GM10847 (cell line): ENCODE data around the gene PRSS16.

Experiments used
- POLR2A ChIP-seq: IDR thresholded peaks from 2 replicates; pipeline ENCODE4 v1.6.1; 2011; ENCODE audit not compliant: insufficient read length; ENCODE audit errors: extremely low read depth

The PRSS16 gene

DNA sequence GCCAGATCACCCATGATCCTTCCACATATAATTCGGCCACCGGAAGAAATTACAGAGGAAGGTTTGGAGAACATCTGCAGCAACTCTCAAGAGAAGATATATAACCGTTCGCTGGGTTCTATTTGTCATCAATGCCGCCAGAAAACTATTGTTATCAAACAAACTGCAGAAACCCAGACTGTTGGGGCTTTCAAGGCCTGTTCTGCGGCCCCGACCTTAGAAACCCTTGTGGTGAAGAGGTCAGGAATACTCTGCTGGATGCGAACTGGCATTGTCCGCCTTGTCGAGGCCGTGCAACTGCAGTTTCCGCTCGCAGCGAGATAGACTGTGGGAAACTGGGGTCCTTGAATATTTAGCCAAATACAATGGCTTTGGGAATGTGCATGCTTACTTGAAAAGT, 21.3 kb downstream of the PRSS16 start:
- no peak for TF ChIP-seq POLR2A

DNA sequence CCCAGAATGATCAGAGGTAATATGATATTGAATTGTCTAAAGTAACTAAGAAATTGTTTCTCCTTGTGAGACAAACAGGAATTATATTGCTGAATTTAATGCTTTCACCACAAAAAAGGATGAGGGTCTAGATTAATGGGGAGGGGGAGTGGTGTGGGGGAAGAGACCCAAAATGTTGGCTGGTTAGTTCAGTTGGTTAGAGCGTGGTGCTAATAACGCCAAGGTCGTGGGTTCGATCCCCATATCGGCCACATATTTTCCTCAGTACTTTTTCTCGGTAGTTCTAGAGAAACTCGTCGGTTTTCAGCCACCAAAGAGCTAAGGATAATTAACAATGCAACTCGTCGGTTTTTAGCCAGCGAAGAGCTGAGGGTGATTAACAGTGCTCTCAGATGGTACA, 26.3 kb downstream of the PRSS16 start:
- TF ChIP-seq POLR2A: no peak

DNA sequence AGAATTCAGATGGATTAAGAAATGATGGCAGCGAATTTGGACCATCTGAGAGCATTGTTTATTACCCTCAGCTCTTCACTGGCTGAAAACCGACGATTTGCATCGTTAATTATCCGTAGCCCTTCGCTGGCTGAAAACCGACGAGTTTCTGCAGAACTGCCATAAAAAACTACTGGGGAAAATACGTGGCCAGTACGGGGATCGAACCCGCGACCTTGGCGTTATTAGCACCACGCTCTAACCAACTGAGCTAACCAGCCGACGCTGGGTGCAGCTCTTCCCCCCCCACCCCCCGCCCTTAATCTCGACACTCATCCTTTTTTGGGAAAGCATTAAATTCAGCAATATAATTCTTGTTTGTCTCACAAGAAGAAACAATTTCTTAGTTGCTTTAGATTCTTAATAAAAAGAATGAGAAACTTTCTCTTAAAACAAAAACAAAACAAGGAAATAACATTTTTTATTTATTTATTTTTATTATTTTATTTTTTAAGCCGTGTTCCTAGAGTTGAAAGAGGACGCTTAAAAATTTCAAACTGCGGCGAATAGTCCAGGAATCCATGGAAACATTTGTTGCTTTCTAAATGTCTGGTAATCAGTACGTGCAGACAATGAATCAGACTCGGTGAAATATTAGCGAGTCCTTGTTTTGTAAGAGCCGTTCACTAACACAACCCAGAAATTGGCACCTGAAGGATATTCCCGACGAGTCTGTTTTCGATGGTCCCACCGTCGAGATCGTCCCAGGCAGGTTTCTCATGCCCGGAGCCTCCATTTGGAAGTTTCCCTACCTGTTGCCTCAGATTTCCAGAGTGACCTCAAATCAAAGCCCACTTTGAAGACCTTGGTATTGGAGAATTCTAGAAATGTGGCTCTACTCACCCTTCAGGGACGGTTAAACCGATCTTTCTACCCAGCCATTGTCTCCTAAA, 27.8 kb downstream of the PRSS16 start:
- no peak for TF ChIP-seq POLR2A

DNA sequence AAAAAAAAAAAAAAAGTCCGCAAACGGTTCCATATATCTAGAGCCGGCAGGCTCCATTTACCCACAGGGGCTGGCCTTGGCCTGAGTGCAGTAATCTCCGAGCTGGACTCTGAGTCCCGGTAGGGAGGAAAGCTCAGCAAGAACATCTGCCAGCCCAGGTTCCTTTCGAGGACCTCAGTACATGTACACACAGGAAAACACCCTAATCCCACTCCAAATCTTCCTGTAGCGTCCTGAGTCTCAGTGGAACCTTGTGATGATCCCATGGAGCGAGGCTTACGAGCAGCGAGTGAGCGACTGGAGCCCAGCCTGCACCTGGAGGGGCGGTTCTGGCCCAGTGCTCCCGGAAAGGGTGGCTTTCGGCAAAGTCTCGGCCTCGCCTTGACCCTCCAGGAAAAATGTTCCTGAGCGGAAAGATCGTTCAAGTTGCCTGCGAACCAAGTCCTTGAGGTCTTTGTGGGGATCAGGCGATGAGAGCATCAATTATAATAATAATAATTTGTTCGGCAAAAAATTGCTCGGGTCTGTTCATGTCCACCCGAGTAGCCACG, 32.1 kb downstream of the PRSS16 start:
- TF ChIP-seq POLR2A: no peak

DNA sequence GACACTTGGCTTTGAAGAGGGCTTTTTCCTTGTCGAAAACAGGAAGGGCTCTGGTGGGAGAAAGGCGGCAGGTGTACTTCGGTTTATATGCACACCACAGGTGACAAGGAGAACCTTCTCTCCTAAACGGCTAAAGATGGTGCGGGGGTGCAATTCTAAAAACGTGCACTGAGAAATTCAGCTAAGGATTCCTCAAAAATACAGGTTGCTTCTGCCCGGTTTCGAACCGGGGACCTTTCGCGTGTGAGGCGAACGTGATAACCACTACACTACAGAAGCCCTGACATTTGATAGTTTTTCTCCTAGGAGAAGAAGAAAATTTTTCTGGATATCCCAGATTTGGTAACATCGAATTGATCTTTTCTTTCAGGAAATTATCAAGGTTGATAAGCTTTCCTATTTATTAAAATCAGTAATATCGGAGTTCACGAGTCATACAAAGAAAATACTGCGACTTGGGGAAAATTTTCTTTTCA, 32.6 kb downstream of the PRSS16 start:
- no peak for TF ChIP-seq POLR2A

DNA sequence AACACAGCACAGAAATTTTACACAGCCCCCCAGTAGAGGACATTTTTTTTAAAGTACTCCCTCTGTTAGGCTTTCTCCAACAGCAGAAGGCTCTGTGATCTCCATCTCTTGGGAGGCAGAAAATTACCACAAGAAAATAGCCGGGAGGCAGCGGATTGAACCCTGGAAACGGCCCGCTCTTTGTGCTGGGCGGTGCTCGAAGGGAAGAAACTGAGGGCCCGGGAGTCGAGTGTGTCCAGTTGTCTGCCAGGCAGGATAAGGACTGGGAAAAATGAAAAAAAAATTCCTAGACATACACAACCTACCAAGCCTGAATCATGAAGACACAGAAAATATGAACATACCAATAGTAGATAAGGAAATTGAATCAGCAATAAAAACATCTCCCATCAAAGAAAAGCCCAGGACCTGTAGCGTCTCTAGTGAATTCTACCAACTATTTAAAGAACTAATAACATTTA, 33.1 kb downstream of the PRSS16 start:
- TF ChIP-seq POLR2A: no peak

DNA sequence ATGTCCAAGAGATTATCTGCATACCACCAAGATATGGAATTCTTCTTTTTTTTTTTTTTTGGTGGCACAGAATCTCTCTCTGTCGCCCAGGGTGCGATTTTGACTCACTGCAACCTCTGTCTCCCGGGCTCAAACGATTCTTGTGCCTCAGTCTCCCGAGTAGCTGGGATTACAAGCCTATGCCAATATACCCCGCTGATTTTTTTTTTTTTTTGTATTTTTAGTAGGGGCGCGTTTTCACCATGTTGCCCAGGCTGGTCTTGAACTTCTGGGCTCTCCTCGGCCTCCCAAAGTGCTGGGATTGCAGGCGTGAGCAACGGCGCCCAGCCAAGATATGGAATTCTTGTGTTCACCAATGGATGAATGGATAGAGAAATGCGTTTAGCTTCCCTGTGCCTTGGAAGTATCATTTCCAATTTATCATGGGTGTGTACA, 33.6 kb downstream of the PRSS16 start:
- no peak for TF ChIP-seq POLR2A

DNA sequence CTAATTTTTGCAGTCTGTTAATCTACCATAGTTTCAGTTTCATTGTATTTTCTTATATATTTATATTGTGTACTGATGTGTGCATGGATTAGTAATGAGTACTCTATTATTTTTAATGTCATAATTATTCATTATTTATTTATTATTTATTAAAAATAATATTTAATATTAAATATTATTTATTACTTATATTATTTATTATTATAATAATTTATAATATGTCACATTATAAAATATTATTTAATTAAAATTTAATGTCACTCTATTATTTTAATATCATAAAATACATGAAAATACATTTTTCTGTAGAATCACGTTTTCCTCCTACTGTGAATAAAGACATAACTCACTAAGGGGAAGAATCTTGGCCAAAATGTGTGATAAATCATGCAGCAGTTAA, 34.1 kb downstream of the PRSS16 start:
- TF ChIP-seq POLR2A: no peak

DNA sequence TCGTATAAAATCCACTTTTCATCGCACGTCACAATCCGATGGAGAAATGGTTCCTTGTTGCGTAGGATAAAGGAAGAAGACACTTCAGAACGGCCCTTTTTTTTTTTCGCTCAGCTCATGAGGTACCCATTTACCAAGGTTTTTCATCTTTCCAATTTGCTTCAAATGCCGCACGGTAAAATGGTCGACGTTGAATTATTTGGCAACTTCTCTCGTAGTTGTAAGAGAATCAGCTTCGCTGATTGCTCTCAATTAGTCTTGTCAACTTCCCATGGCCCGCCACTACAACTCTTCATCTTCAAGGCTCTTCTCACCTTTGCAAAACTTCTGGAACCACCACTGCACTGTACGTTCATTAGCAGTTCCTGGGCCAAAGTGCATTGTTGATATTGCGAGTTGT, 35.8 kb downstream of the PRSS16 start:
- TF ChIP-seq POLR2A: no peak

DNA sequence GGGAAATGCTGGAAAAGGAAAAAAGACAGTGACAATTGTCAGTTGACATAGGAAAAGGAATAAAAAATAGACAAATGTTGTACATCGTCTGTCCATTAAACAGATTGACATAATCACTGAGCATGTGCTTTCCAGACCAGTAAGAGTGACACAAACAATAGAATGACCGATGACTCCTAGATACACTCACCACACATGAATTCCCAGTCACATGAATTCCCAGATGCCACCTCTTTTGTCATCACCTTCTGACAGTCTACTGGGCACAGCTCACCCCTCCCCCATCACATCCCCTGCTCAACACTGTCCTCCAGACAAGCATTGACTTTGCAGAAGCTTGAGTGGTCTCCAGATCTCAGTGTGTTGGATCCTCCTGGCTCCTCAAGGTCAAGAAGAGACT, 38.6 kb downstream of the PRSS16 start:
- no peak for TF ChIP-seq POLR2A

DNA sequence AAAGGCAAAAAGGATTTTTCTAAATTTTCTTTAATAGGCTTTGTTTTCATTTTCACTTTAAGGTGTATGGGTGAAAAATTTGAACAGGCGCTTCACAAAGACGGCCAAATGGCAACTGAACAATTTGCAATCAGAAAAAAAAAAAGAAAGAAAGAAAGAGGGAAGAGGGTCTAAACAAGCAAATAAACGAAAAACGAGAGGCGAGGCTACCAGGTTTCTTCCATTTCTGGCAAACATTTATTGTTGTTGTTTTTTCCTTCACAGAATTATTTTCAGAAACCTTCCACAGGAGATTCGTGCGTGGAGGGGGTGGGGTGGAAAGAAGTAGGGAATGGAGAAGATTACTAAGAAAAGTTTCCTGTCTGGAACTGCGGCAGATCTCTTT, 40.2 kb downstream of the PRSS16 start:
- TF ChIP-seq POLR2A: no peak

DNA sequence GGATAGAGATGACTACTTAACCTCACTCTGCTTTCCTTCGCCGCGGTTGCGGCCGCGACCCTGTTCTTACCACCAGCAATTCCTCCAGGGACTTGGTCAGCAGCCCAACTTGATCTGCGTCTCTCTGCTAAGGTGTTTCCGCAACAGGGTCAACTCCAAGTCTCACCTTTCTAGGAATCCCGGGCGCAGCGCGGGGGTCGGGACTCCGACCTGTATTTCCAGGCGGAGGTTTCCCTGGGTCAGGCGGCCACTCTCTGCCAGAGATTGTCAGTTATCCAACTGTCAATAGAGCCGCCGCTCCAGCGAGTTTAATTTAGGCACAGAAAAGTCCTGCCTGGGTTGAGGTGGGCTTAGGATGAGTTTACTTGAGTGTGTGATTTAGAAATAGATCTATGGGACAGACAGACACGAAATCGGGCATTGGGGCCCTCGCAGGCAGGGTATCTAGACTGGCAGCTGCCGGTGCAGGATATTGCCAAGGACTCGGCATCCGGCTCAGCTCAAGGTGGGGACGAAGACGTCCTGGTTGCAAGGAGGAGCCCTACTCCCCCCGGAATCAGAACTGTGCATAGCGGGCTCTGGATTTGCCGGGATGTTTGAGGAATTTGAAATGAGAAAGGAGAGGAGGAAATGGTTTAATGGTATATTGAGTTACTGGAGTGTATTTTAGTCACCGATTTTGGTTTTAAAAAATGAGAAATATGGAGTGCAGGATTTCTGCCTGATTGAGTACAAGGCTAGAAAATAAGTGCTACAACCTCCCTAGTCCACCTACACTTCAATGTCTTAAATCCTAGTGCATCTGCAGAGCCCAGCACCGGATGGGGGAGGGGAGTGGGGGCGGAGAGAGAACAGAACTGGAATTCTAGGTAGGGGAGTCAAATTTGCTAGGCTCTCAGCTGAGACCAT, 40.9 kb downstream of the PRSS16 start:
- no peak for TF ChIP-seq POLR2A

DNA sequence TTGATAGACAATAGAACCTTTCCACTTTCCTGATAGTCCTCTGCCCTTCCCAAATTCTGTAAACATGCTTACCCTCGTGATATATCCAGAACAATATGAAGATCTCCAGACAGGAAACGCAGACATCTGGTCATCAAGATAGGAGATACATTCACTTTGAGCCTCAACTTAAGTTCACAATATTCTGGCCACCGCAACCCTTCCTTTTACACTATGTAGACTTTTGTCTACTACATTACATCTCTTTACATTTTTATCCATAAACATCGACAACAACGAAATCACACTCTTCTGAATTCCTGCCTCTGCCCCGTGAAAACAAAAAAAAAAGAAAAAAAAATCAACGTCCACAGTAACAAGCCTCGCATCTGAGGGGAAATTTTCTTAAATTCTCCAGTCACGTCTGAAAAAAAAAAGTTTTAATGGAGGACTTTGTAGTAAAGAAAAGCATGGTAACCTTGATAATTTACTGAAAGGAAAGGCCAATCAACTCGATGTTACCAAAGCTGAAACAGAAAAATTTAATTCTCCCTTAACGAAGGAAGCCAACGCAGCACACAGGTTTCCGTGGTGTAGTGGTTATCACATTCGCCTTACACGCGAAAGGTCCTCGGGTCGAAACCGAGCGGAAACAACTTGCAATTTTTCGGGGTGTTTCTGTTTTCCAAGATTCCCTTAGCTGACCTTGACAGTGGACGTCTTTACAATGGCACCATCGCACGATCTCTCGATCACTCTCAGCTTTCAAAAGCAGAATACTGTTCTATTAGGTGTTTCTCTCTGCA, 42.8 kb downstream of the PRSS16 start:
- no peak for TF ChIP-seq POLR2A

DNA sequence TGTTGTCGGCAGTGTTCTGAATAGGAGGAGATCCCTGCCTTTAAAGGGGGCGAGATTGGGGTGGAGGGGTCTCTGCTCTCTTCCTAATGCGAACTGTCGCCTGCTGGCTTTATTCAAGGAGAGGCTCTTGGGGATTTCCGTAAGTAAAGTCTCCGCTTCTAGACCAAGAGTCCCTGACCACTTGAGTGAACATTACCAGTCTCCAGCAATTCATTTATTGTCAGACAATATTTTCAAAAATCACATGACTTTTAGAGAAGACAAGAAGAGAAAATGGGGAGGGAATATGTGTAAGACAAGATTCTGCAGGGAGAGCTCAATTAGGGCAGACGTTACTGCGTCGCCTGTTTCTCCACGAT, 43.3 kb downstream of the PRSS16 start:
- TF ChIP-seq POLR2A: no peak

DNA sequence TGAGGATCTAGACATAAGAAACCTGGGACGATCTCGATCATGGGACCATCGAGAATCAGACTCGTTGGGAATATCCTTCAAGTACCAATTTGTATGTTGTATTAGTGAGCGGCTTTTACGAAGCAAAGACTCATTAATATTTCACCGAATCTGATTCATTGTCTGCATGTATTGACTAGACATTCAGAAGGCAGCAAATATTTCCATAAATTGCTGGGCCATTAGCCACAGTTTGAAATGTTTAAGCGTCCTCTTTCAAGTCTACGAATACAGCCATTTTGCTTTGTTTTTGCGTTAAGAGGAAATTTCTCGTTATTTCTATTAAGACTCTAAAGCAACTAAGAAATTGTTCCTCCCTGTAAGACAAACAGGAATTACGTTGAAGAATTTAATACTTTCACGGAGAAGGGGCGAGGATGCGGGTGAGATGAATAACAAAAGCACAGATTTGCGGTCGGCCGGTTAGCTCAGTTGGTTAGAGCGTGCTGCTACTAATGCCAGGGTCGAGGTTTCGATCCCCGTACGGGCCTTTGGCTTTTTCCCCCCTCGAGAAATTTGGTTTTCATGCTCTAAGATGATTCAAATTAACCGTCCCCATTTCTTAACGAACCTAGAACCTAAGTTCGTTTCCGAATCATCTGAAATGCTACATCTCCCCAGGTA, 46.1 kb downstream of the PRSS16 start:
- no peak for TF ChIP-seq POLR2A

DNA sequence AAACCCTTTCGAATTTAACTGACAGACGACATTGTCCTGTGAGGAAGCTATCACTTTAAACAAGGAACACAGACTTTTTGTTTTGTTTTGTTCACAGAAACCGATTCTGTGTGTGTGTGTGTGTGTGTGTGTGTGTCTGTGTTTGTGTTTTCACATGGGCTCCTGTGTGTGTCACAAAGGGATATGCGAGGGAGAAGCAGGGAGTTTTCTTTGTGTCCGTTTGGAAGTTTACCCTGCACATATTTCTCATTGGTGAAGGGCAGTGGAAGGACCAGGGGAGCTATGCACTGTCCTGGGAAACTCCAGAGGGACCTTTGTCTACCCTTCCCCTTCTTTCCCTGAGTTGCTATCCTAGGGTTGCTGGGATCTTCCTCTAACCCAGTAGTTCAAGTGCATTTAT, 46.9 kb downstream of the PRSS16 start:
- TF ChIP-seq POLR2A: no peak
